Lower leg skin (tissue), 4 donors: ENCODE results near the gene PDXP. TPM values are rescaled to one million over a fixed set of nuclear protein-coding genes. Genes with fewer than 3 reads are reported as not detected.

Source experiments
- DNase-seq, 2 donors: peaks; one replicate each; pipeline ENCODE4 v3.0.0-alpha.2; 2019; ENCODE audit warnings: low spot score in 2 of 2
- H3K4me3 ChIP-seq: fragments of 200-600 bp; sonication (generic); 2 replicates; pipeline ENCODE4 v1.5.1; 2017; ENCODE audit warnings: mild to moderate bottlenecking, low read depth; ENCODE audit not compliant: poor library complexity, severe bottlenecking
- CTCF ChIP-seq, 3 donors: fragments of 450-650 bp; IDR thresholded peaks; one replicate each; pipeline ENCODE4 v1.5.1; 2016; ENCODE audit warnings: antibody characterized with exemption in 3 of 3, mild to moderate bottlenecking in 3 of 3, moderate library complexity in 2 of 3
- POLR2A ChIP-seq, 2 donors: fragments of 450-650 bp; IDR thresholded peaks; one replicate each; pipeline ENCODE4 v1.6.1; 2016 to 2017; ENCODE audit warnings: antibody characterized with exemption in 2 of 2, mild to moderate bottlenecking in 1 of 2, moderate library complexity in 1 of 2
- WGBS, 2 donors: methylation state at CpG; one replicate each; pipeline ENCODE4 v1.1.5; 2018; 5-methylcytosine and 5-hydroxymethylcytosine counted together
- intact Hi-C: fragments of 100-400 bp; cut with DNase I; formaldehyde crosslinking; loops from one replicate; pipeline ENCODE4 v1.15.0; 2023; ENCODE audit warnings: low total_unique reads
- total RNA-seq, 4 donors: library from RNA; depleted of rRNA; stranded (reverse); fragments of >200 nt; gene quantifications; one replicate each; pipeline ENCODE4 v1.1.0, GENCODE V29; 2016

PDXP gene
- total RNA-seq, 4 donors from 2014 or later = 1.8 to 4.6 (median 3.2) TPM

GRCh38 chr22:37657590-37658132, 862 bp upstream of the PDXP start:
- no peak for DNase-seq
- no peak overlapping the region for H3K4me3 ChIP-seq
- TF ChIP-seq CTCF (IDR thresholded peaks at IDR 0.05) (no peak), POLR2A (IDR thresholded peaks at IDR 0.05) (no peak)
- 14 to 17% methylated on average over 6 of the region's 6 CpGs for WGBS, 2 donors
- intact Hi-C loops = no loop called here

GRCh38 chr22:37659066-37659896, 758 bp downstream of the PDXP start:
- H3K4me3 ChIP-seq = peak overlapping the region; percentile 49
- no peak for DNase-seq
- TF ChIP-seq CTCF (IDR thresholded peaks at IDR 0.05) = no peak
- intact Hi-C loops = no loop called here
- WGBS, 2 donors = 6 to 13% methylated on average over 11 to 34 of the region's 68 CpGs

- 60% methylated on average over 14 of the region's 14 CpGs for WGBS, 2 donors
- TF ChIP-seq POLR2A (IDR thresholded peaks at IDR 0.05) (no peak), CTCF (IDR thresholded peaks at IDR 0.05) (no peak)
- H3K4me3 ChIP-seq = no peak overlapping the region
- intact Hi-C loops = no loop called here
- DNase-seq = no peak
These were observed 1.6 kb downstream of the PDXP start for GRCh38 chr22:37659897-37660708.

GRCh38 chr22:37660709-37661045, 2.2 kb downstream of the PDXP start:
- 64 to 67% methylated on average over 2 of the region's 2 CpGs for WGBS, 2 donors
- intact Hi-C loops = no loop called here
- no peak for DNase-seq
- TF ChIP-seq POLR2A (IDR thresholded peaks at IDR 0.05) = no peak
- no peak for TF ChIP-seq CTCF (IDR thresholded peaks at IDR 0.05)
- no peak overlapping the region for H3K4me3 ChIP-seq

GRCh38 chr22:37661160-37661924, 2.8 kb downstream of the PDXP start:
- TF ChIP-seq CTCF (IDR thresholded peaks at IDR 0.05) (no peak), POLR2A (IDR thresholded peaks at IDR 0.05) (no peak)
- WGBS, 2 donors = 48 to 49% methylated on average over 12 of the region's 12 CpGs
- intact Hi-C loops = no loop called here
- H3K4me3 ChIP-seq = no peak overlapping the region
- DNase-seq = no peak
